HG03064 (cell line): ENCODE data around the gene PSAT1.
A peak's percentile ranks its signal among the peaks of the same experiment; 100 is the strongest.

ENCODE experiments used
- ATAC-seq: cut with Tn5 transposase; IDR thresholded peaks from one replicate; pipeline ENCODE4 v1.9.1; 2021; ENCODE audit warnings: low read depth; ENCODE audit not compliant: unreplicated experiment

Gene PSAT1

GRCh38 chr9:78358329-78359051 is 61.6 kb downstream of the PSAT1 start:
- ATAC-seq, result no peak

- ATAC-seq, result no peak
These were observed 66.3 kb downstream of the PSAT1 start for GRCh38 chr9:78363221-78363620.

- ATAC-seq, result no peak
These were observed 69.1 kb downstream of the PSAT1 start for GRCh38 chr9:78365748-78366697.

GRCh38 chr9:78366827-78367226 is 69.9 kb downstream of the PSAT1 start:
- no peak for ATAC-seq

GRCh38 chr9:78368236-78368635 is 71.3 kb downstream of the PSAT1 start:
- ATAC-seq, result no peak

GRCh38 chr9:78369639-78370219 is 72.8 kb downstream of the PSAT1 start:
- ATAC-seq, result peak; percentile 77

GRCh38 chr9:78370991-78371390 is 74.1 kb downstream of the PSAT1 start:
- ATAC-seq, result no peak

GRCh38 chr9:78371981-78372380 is 75.1 kb downstream of the PSAT1 start:
- no peak for ATAC-seq
